Urothelium cell line (cell line): ENCODE measurements around the gene PRKCH.
A peak's percentile ranks its signal among the peaks of the same experiment; 100 is the strongest.

Experiments
- DNase-seq: peaks from one replicate; pipeline ENCODE4 v3.0.0; 2011; ENCODE audit warnings: low spot score, mixed read lengths
- FAIRE-seq: peaks from 2 replicates; lab custom pipeline; 2011; peaks lifted over from hg19 to GRCh38; lab: Jason Lieb, UNC

PRKCH gene

GRCh38 chr14:61417883-61418455 lies 96.6 kb downstream of the PRKCH start:
- DNase-seq (no peak), FAIRE-seq (peak; percentile 89)

- DNase-seq (peak; percentile 60), FAIRE-seq (no peak)
Measured at GRCh38 chr14:61418746-61419145, 97.4 kb downstream of the PRKCH start.

- no peak for DNase-seq
- FAIRE-seq, result peak; percentile 9
Measured at GRCh38 chr14:61419201-61419600, 97.8 kb downstream of the PRKCH start.

- DNase-seq (peak; percentile 85), FAIRE-seq (peak; percentile 97)
Measured at GRCh38 chr14:61420326-61420725, 98.9 kb downstream of the PRKCH start.

- FAIRE-seq, result no peak
Measured at GRCh38 chr14:61421212-61421923, 100.0 kb downstream of the PRKCH start.

GRCh38 chr14:61426048-61426447 lies 104.7 kb downstream of the PRKCH start:
- DNase-seq, result no peak
- no peak for FAIRE-seq

More at GRCh38 chr14:61421212-61421923, 100.0 kb downstream of the PRKCH start:
- no peak for DNase-seq

GRCh38 chr14:61428261-61428660 lies 106.9 kb downstream of the PRKCH start:
- DNase-seq (no peak), FAIRE-seq (no peak)

- FAIRE-seq (no peak), DNase-seq (no peak)
Measured at GRCh38 chr14:61429316-61429715, 107.9 kb downstream of the PRKCH start.

- FAIRE-seq, result no peak
- DNase-seq, result no peak
Measured at GRCh38 chr14:61430066-61430757, 108.8 kb downstream of the PRKCH start.

- no peak for DNase-seq
- no peak for FAIRE-seq
Measured at GRCh38 chr14:61433169-61433568, 111.8 kb downstream of the PRKCH start.

- DNase-seq, result no peak
Measured at GRCh38 chr14:61433828-61434227, 112.4 kb downstream of the PRKCH start.

GRCh38 chr14:61434311-61434710 lies 112.9 kb downstream of the PRKCH start:
- FAIRE-seq, result no peak

More at GRCh38 chr14:61433828-61434227, 112.4 kb downstream of the PRKCH start:
- peak; percentile 17 for FAIRE-seq

GRCh38 chr14:61435563-61436337 lies 114.4 kb downstream of the PRKCH start:
- DNase-seq, result no peak
- peak; percentile 46 for FAIRE-seq

More at GRCh38 chr14:61434311-61434710, 112.9 kb downstream of the PRKCH start:
- no peak for DNase-seq

- no peak for FAIRE-seq
- DNase-seq, result no peak
Measured at GRCh38 chr14:61437381-61437780, 116.0 kb downstream of the PRKCH start.

- FAIRE-seq (no peak), DNase-seq (no peak)
Measured at GRCh38 chr14:61438036-61438435, 116.7 kb downstream of the PRKCH start.

- DNase-seq (no peak), FAIRE-seq (no peak)
Measured at GRCh38 chr14:61438497-61438859, 117.1 kb downstream of the PRKCH start.

GRCh38 chr14:61438860-61439765 lies 117.7 kb downstream of the PRKCH start:
- DNase-seq, result peak; percentile 62

GRCh38 chr14:61439779-61440418 lies 118.5 kb downstream of the PRKCH start:
- FAIRE-seq (no peak), DNase-seq (no peak)

More at GRCh38 chr14:61438860-61439765, 117.7 kb downstream of the PRKCH start:
- FAIRE-seq, result peak; percentile 53

GRCh38 chr14:61443481-61443880 lies 122.1 kb downstream of the PRKCH start:
- FAIRE-seq, result no peak
- no peak for DNase-seq
